ACHN (cell line): ENCODE data around the gene ELFN1.

Experiments used
- DNase-seq: peaks from one replicate; pipeline ENCODE4 v3.0.0-alpha.2; 2015
- in situ Hi-C: cut with HindIII; loops from 2 replicates; pipeline ENCODE4 v1.10.0; 2017; ENCODE audit warnings: low sequenced_read_pairs, low pct_ligation_motif_present, low pct_unique_long_range_greater_than_20kb

ELFN1 gene

GRCh38 chr7:1700536-1701333 is 30.7 kb downstream of the ELFN1 start:
- in situ Hi-C loops = loop anchor here (25.0 kb wide), 1 partner anchor 113 kb away; no protein-coding TSS in a partner anchor
- DNase-seq = no peak

- no peak for DNase-seq
- in situ Hi-C loops = loop anchor here (25.0 kb wide), 1 partner anchor 115 kb away; no protein-coding TSS in a partner anchor
These were observed 32.6 kb downstream of the ELFN1 start for GRCh38 chr7:1702652-1703051.

- in situ Hi-C loops = loop anchor here (25.0 kb wide), 1 partner anchor 116 kb away; no protein-coding TSS in a partner anchor
- no peak for DNase-seq
These were observed 33.4 kb downstream of the ELFN1 start for GRCh38 chr7:1703441-1703840.

GRCh38 chr7:1703871-1704810 is 34.1 kb downstream of the ELFN1 start:
- no peak for DNase-seq
- in situ Hi-C loops = loop anchor here (25.0 kb wide), 1 partner anchor 117 kb away; no protein-coding TSS in a partner anchor

- DNase-seq = no peak
- in situ Hi-C loops = loop anchor here (25.0 kb wide), 1 partner anchor 118 kb away; no protein-coding TSS in a partner anchor
These were observed 35.0 kb downstream of the ELFN1 start for GRCh38 chr7:1704811-1705738.

- no peak for DNase-seq
These were observed 35.8 kb downstream of the ELFN1 start for GRCh38 chr7:1705856-1706255.

GRCh38 chr7:1706381-1706720 is 36.3 kb downstream of the ELFN1 start:
- DNase-seq = no peak
- in situ Hi-C loops = loop anchor here (25.0 kb wide), 1 partner anchor 119 kb away; no protein-coding TSS in a partner anchor

More at GRCh38 chr7:1705856-1706255, 35.8 kb downstream of the ELFN1 start:
- in situ Hi-C loops = loop anchor here (25.0 kb wide), 1 partner anchor 119 kb away; no protein-coding TSS in a partner anchor

GRCh38 chr7:1706721-1707613 is 36.9 kb downstream of the ELFN1 start:
- no peak for DNase-seq
- in situ Hi-C loops = loop anchor here (25.0 kb wide), 1 partner anchor 120 kb away; no protein-coding TSS in a partner anchor

GRCh38 chr7:1707756-1708595 is 37.9 kb downstream of the ELFN1 start:
- DNase-seq = no peak
- in situ Hi-C loops = loop anchor here (25.0 kb wide), 1 partner anchor 121 kb away; no protein-coding TSS in a partner anchor

- no peak for DNase-seq
- in situ Hi-C loops = loop anchor here (25.0 kb wide), 1 partner anchor 121 kb away; no protein-coding TSS in a partner anchor
These were observed 38.6 kb downstream of the ELFN1 start for GRCh38 chr7:1708596-1709251.

GRCh38 chr7:1709281-1709680 is 39.2 kb downstream of the ELFN1 start:
- no peak for DNase-seq
- in situ Hi-C loops = loop anchor here (25.0 kb wide), 1 partner anchor 122 kb away; no protein-coding TSS in a partner anchor

GRCh38 chr7:1709900-1710299 is 39.8 kb downstream of the ELFN1 start:
- DNase-seq = no peak
- in situ Hi-C loops = loop anchor here (25.0 kb wide), 1 partner anchor 123 kb away; no protein-coding TSS in a partner anchor

- in situ Hi-C loops = loop anchor here (25.0 kb wide), 1 partner anchor 124 kb away; no protein-coding TSS in a partner anchor
- DNase-seq = no peak
These were observed 40.9 kb downstream of the ELFN1 start for GRCh38 chr7:1710936-1711335.

- no peak for DNase-seq
- in situ Hi-C loops = loop anchor here (25.0 kb wide), 1 partner anchor 126 kb away; no protein-coding TSS in a partner anchor
These were observed 42.9 kb downstream of the ELFN1 start for GRCh38 chr7:1712907-1713501.
